COLO668 (cell line): ENCODE measurements around the gene TMEM45A.
A peak's percentile ranks its signal among the peaks of the same experiment; 100 is the strongest.
"Not testable (repeated sequence)": the region's sequence is repeated elsewhere in the genome, so short reads cannot be mapped to it uniquely, and the experiment has no call there.

Source experiments
- DNase-seq: peaks from one replicate; lab custom pipeline; 2025; ENCODE audit not compliant: unreplicated experiment; lab: John Stamatoyannopoulos, UW

TMEM45A gene

DNA sequence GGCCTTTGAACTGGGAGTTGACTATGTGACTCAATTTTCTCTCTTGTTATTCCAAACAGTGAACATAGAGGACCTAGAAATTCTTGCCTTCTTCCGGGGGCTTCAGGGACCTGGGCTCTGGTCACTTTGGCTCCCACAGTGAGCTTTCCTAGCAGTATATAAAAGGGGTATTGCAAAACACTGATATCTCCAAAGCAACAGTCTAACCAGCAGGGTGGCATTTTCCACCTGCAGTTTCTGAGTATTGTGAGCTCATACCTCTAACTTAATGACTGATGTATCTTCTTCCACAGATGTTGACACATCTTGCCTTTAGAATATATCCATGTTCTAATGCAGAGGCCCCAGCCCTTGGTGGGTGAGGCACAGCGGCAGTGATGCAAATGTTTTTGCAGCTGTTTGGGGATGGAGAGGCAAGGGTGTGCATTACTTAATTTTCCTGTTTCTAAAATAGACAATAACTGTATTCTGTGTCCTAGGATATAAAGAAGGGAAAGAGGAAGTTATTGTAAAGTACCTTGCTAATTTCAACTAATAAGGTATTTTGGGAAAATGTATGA is 71.3 kb downstream of the TMEM45A start:
- no peak for DNase-seq

DNA sequence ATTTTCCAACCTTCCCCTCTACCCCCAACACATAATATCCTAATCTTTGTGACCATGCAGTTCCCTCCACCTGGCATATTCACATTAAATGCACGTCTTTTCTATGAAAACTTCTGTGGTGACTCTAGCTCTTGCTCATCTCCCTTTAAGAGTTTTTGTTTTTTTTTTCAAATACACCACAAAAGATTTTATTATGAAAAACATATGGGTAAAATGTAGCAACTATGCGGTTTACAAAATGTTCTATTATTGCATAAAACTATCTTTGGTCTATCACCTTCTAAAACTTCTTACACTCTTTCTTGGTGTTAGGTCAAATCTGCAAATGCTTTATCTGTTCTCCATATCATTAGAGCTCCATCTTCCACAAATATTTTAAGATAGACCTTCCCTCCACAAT is 78.4 kb downstream of the TMEM45A start:
- no peak for DNase-seq

DNA sequence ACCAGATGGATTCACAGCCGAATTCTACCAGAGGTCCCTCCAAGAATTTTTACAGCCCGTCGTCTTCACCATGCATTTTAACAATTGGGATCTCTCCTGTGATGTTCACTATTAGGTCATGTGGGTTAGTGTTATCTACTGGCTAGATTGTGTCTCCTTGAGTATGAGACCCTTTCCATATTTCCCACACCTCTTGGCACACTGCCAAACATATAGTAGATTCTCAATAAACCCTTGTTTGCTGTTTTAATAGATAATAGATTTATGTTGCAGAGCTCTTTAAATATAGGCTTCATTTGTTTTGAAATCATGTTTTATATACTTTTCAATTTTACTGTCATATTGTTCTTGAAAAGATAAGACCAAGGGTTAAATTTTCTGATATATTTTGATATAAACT is 82.1 kb downstream of the TMEM45A start:
- DNase-seq, result no peak

DNA sequence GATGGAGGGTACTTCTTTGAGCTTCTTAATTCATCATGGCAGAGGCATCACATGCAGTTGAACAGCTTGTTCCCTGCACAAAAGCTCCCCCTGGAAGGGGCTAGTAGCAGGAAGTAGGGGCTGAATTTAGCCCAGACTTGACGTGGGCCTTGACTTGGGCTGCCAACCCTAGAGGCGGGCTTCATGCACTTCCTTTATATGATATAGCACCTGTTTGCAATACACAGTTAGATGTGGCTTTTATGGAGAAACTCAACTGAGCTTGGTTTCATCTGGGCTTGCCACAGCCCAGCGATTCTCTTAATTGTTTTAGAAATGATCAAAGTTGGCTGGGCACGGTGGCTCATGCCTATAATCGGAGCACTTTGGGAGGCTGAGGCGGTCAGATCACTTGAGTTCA is 83.3 kb downstream of the TMEM45A start:
- no peak for DNase-seq

DNA sequence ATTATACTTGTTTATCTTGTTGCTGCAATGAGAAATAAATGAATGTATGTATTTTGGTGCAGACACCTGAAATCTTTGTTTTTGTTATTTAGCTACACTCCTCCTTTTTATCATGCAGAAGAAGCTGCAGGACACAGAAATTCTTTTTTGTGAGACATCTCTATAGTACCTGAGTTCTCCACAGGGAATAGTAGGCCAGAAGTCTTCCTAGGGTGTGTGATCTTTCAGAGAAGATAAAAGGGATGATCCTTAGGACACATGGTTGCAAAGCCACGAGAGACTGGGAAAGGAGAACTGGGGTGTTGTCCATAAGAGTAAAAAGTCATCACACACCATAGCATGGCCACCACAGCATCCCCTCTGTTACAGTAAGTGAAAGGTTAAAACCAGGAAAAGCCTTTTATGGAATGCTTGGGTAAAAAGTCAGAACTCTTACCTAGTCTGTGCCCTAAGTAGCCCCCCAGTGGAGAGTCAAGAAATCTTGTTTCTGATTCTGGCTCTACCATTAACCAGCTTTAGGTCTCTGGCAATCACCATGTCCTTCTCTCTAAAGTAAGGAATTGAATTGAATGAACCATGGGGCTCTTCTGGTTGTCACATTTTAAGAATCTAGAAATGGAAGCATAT is 85.1 kb downstream of the TMEM45A start:
- no peak for DNase-seq

DNA sequence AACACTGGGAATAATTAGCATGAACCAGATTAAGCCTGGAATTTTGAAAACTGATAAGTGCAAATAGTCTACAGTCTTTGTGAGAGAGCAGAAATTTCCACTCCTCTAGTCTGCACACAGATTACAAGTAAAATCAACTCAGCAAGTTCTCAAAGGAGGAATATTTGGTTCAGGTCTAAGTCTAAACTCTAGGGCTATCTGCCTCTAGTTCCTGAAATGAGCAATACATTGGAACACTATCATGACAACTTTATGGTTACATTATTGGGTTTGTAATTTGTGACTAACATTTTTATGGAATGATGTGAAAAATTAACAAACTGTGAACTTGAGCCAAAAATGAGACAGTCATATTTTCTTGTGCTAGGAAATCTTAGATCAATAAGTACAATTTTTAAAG is 86.2 kb downstream of the TMEM45A start:
- no peak for DNase-seq

DNA sequence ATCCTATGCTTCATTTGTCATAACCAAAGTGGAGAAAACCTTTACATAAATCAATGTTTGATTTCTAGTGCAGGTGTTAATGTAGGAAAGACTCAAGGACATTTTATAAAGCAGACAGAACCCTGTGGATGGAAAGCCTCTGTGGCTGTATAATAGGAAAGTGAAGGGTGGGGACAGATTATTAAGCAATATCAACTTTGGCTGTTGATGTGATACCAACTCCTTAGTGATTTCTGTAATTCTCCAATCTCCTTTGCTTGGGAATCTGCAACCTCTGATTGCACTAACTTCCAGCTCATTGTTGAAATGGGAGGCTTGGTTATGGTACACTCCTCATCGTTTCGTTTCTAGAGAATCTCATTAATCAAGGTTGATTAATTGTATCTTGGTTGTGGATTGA is 87.7 kb downstream of the TMEM45A start:
- DNase-seq, result no peak

DNA sequence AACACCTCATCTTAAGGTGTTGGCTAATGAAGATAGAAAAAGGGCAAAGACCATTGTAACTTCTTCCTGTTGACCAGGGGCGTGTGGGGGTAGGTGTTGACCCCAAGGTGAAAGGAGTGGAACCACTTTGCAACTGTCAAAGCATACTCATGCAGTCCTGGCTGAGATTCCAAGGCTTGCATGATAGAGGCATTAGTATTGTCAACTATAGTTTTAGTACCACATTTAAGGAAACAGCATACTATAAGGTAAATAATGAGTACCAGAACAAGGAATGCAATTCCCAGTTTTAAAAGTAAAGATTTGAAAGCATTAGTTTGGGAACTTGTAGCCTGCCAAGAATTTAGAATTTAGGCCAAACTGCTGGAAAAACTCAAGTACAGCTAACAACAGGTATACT is 89.2 kb downstream of the TMEM45A start:
- DNase-seq, result no peak

DNA sequence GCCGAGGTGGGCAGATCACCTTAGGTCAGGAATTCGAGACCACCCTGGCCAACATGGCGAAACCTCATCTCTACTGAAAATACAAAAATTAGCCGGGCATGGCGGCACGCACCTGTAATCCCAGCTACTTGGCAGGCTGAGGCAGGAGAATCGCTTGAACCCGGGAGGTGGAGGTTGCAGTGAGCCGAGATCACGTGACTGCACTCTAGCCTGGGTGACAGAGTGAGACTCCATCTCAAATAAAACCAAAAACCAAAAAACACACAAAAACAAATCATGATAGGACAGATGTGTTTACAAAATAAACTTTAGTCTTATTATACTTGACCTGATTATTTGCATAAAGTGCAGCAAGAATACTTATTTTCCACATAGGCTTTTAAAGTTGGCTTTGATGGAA is 89.7 kb downstream of the TMEM45A start:
- not testable (repeated sequence) for DNase-seq

DNA sequence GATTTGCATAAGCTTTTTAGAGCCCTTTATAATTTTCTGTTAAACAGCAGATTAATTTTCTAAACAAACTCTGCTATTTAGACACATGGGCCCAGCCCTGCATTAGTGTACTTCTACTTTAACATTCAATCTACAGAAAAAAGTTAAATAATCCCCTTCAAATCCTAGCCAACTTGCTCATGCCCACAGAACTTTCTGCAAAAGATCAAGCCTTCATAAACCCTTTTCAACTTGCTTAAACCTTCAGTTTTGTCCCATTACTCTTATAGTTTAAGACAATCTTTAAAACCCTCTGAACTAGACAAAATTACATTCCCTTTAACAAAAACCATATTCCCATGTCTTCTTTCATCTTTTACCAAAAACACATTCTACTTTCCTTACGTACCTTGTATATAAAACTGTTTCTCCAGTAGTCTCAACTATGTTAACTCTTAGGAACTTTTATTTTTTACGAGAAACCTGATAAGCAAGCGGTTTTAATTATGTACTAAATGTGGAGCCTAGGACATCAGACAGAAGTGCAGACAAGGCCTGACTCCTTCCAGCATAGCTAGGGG is 91.8 kb downstream of the TMEM45A start:
- no peak for DNase-seq

DNA sequence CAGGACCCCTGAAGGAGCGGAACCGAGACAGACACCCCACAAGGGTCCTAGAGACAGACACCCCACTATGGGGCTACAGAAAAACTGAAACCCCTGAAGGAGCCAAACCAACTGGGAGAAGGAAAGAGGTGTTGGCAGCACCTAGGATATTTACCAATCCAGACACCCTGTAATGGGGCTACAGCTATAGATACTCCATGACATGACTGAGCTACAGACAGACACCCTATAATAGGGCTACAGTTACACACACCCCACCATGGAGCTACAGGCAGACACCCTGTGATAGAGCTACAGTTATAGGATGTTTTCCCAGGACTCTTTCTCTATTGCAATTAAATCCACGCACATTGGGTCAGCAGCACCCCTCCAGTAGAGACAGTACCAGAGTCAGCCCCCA is 94.4 kb downstream of the TMEM45A start:
- no peak for DNase-seq

DNA sequence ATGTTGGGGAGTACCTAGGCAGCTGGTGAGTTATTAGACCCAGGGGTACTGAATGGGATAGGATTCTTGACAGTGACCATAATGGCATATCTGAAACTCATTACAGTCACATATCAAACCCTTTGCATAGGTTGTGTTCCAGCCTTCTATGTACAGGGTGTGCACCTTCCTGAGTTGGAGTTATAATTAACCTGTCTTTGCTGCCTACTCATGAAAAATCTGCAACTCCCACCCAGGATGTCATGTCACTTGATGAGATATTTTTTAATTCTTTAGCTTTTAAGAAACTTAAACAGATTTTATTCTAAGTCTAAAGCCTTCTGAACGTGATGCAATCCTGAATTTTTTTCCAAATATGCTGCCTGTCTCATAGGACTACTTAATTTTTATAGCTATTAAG is 95.8 kb downstream of the TMEM45A start:
- DNase-seq, result no peak

DNA sequence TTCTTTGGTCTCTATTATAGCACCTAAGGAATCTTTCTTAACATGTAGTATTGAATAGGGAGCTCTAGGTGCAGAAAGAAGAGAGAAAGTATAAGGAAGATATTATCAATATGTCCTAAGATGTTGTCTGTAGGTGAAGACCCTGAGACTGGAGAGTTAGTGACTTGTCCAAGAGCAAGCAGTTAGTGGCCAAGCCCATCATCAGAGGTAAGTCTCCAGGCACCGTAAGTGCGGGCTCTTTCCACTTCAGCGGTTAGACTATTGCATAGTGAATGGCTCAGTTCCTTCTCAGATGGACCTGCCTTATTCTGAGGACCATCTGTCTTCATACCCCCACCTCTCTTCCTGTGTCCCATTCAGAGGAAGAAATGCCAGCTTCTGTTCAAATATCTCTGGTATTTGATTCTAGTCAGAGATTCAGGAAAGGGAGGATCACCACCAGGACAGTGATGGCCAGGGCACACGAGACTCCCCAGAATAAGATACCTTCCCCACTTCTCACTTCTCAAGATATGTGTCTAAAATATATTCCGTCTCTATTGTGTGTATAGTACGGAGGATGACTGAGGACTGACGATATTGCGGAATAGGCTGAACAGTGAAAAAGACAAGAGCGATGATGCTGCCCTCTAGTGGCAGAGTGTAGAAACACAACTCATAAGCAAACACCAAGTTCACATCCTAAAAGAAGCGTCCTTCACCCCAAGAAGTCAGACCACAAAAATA is 97.9 kb downstream of the TMEM45A start:
- DNase-seq, result peak; percentile 44

DNA sequence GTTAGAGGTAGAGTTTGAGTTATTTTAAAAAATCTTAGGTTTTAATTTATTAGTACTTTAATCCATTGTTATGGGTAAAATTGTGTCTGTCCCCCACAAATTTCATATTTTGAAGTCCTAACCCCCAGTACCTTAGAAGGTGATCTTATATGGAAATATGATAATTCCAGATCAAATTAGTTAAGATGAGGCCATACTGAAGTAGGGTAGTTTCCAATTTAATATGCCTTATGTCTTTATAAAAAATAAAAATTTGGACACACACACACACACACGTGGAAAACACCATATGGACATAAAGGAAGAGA is 98.4 kb downstream of the TMEM45A start:
- DNase-seq, result no peak

DNA sequence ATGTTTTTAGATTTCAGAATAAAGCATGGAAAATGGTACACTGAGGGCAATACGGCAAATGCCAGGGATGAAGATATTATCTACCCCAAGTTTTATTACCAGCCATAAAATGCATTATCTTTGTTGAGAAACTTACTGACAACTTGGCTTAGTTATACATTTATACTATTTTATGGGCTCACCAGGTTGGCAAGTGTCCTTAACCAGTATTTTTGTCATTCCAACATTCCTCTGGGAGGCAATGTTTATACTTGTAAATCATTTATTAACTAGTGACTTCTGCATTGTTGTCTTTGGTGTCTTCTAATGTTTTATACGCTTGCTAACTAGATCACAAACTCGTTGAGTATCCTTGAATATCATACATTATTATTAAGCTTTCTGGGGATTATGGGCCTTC is 99.0 kb downstream of the TMEM45A start:
- DNase-seq, result no peak

DNA sequence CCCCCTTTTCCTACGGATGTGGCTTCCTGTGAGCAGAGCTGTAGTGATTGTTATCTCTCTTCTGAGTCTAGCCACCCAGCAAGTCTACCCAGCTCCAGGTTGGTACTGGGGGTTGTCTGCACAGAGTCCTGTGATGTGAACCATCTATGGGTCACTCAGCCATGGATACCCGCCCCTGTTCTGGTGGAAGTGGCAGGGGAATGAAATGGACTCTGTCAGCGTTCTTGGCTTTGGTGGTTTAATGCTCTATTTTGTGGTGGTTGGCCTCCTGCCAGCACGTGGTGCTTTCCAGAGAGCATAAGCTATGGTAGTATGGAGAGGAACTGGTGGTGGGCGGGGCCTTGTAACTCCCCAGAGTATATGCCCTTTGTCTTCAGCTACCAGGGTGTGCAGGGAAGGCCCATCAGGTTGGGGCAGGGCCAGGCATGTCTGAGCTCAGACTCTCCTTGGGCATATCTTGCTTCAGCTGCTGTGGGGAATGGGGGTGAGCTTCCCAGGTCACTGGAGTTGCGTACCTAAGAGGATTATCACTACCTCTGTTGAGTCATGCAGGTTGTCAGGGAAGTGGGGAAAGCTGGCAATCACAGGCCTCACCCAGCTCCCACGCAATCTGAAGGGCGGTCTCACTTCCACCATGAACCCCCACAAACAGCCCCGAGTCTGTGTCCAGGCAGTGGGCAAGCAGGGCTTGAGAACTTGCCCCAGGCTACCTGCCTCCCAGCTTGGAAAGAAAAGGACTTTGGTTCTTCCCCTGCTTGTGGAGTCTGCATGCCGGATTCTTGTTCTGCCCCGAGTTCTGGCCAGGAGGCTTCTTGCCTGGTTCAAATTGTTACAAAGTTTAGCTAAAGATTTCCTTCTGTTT is 108.0 kb downstream of the TMEM45A start:
- DNase-seq, result peak; percentile 24

DNA sequence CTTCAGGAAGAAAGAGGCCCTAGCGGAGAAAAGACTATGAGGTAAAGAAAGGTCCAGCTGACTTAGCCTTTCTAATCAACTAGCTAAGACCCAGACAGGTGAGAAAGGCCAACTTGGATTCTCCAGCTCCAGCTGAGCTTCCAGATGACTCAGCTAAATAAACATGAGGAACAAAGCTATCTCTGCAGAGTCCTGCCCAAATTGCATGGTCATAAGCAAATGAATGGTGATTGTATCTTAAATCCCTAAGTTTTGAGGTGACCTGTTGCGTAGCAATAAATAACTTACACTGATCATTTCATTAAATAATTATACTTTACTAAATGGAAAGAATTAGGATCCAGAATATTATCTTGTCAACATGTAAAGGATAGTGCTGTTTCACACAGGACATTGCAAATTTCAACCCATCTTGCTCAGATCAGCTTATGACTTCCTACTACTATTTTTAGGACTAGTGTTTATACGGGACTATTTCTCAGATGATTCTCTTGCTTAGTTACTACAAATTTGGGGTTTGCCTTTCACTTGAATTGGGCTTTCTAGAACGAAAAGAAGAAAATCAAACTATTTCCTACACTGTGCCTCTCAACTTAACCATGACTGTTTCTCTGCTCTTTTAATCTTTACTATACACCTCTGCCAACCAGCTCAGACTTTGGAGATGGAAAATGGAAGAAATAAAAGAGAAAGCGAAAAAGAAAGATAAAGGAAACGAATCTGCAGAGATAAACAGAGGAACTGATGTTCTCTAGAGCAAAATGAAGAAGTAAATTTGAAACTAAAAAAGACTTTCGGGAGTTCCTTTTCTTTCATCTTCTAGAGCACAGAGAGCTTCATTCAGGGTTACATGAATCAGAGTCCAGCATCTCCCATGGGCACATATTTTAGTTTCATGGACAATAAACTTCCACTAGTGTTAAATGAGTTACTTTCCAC is 110.4 kb downstream of the TMEM45A start:
- peak; percentile 30 for DNase-seq

DNA sequence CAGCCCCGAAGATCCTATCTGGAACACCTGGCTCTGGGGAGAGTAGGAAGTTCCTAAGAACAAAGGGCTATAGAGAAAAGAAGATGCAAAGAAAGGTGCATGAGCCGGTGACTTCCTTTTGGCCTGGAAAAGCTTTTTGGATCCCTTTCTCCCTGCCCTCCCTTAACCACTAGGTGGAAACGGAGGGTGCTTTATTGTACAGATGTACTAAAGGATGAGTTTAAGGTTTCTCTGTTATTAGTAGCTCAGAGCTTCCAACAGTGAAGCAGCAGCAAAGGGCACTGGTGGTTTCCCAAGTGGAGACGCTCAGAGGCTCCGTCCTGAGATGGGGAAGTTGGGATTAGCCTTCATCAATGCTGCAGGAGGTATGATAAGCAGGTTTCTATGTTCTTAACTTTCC is 111.0 kb downstream of the TMEM45A start:
- peak; percentile 9 for DNase-seq

DNA sequence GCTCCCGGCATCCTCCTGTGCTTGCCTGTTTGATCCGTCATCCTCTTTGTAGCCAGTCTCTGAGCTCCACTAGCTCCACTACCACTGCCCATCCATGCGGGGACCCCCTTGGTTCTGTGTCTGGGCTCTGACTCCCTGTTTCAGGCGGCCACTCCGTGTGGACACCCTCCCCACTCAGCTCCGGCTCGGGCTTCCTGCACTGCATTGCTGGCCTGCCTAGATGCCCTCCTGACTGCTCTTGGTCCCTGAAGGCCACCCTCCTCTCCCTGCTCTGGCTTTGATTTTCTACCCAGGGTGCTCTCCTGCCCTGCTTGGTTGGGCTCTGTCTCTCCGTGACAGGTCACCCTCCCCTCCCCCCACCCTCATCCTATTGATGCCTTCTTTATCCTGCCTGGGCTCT is 112.9 kb downstream of the TMEM45A start:
- no peak for DNase-seq

DNA sequence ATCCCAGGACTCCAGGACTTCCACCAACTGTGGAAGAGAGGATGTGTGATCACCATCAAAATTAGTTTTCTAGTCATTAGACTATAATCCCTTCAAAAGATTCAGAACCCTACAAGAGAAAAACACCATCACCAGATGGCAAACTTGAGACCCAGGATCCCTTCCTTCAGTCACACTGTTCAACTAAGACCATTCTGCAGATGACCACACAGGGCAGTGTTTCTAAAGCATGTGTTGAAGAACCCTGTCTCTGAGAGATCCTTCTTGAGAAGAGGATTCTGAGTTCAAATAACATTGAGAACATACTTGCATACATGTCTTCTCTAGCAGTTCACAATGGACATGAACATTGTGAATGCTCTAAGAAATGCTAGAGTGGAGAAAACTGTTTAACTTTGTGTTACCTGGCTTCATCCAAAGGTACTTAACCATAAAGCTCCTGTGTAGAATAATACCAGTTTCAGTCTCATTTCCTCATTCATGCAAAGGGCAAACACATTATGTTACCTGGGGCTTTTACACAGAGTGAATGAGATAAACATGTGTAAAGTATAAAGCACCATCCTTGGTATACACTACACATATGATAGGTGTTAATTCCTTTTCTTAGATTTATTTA is 114.6 kb downstream of the TMEM45A start:
- DNase-seq, result no peak
